IPS-NIHi11 (cell line): ENCODE data around the gene NATD1.
A peak's percentile ranks its signal among the peaks of the same experiment; 100 is the strongest.
"Not testable (repeated sequence)": the region's sequence is repeated elsewhere in the genome, so short reads cannot be mapped to it uniquely, and the experiment has no call there.

Experiments
- DNase-seq: peaks from one replicate; pipeline ENCODE4 v3.0.0; 2012; ENCODE audit warnings: mixed read lengths, low spot score

NATD1 gene

DNA sequence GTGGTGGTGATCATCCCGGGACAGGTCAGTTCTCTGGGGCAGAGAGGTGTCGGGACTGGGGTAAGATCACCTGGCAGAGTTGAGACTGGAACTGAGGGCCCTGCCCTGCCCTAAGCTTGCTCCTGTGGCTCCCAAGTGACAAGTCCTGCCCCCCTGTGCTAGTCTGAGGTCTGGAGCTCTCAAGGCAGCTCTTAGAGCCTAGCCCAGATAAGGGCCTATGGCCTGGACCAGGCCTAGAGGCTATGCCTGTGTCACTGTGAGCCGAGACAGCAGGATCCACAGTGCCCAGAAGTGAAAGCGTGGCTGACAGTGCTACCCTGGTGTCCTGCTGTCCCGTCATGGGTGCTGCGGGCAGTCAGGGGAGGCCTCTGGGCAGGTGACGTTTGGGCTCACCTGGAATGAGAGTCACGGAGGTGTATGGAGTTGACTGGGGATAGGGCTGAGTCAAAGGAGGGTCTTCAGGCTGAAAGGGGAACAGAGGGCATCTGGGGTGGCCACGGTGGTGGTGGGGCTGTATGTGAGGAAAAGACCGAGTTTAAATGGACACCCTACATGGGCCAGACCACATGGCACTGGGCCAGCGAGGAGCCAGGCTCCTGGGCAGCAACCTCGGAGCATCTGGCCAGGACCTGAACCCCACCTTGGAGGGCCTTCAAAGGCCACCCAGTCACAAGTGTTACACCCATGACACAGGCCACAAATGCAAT lies 5.5 kb downstream of the NATD1 start:
- no peak for DNase-seq

- no peak for DNase-seq
Observed at GRCh38 chr17:21246698-21247097, 6.5 kb downstream of the NATD1 start.

- DNase-seq, result no peak
Observed at GRCh38 chr17:21245639-21246084, 7.5 kb downstream of the NATD1 start.

DNA sequence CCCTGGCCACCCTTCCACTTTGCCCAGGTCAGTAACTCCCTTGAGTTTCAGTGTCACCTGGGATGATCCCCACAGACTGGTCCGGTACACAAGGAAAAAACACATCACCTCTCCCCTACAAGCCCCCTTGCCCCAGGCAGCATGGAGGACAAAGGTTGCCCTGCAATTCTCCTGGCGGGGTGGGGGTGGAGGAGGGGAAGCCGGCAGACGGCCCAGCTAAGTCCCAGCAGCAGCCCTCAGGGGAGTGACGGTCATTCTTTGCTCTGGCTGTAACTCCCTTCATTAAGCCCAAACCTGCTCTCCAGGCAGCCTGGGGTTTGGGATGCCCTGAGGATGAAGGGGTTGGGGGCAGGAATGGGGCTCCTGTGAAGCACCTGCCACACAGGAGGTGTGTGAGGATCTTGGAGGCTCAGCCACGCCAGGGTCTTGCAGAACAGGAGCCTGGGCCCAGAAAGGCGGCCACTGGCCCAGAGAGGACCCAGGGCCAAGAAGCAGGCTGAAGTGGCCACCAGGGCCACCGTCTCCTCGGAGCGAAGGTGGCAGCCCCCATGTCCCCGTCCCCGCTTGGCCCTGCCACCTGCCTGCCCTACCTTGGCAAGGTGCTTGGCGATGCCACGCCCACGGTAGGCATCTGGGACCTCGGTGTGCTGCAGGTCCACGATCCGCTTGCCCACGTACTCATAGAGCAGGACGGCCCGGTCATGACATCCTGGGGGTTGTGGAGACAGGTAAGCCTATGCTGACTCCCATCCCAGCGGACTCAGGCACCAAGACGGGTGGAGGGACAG lies 9.5 kb downstream of the NATD1 start:
- no peak for DNase-seq

GRCh38 chr17:21242780-21243515 lies 10.3 kb downstream of the NATD1 start:
- no peak for DNase-seq

DNA sequence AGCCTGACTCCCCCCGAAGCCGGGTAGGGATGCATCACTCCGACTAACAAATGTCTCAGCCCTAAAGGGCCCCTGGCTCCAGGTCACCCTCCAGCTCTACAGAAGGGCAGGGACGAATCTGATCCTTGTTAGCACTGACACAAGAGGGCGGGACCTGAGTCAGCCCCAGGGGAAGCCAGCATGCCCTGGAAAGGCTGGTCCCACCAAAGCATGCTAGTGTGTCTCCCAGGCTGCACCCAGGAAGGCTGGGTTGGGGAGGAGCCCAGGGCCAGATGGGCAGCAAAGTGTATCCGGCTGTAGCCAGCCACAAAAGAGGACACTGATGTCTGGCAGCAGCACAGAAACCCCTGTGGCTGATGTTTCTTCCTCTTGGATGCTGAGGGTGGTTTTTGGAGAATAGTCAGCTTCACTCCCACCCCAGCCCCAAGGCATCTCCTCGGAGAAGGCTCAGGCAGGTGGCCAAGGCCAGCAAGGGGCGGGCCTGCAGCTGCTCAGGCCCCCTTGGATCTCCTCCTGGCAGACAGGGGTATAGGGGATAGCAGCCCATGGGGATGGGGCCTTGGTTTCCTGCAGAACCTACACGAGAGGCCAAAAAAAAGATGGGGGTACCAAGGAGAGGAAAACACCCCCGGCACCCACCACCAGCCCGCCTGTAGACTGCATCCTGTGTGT lies 11.0 kb downstream of the NATD1 start:
- no peak for DNase-seq

- no peak for DNase-seq
Observed at GRCh38 chr17:21241564-21241963, 11.6 kb downstream of the NATD1 start.

GRCh38 chr17:21240369-21241055 lies 12.7 kb downstream of the NATD1 start:
- DNase-seq, result peak; percentile 59

- peak; percentile 68 for DNase-seq
Observed at GRCh38 chr17:21239680-21240368, 13.4 kb downstream of the NATD1 start.

DNA sequence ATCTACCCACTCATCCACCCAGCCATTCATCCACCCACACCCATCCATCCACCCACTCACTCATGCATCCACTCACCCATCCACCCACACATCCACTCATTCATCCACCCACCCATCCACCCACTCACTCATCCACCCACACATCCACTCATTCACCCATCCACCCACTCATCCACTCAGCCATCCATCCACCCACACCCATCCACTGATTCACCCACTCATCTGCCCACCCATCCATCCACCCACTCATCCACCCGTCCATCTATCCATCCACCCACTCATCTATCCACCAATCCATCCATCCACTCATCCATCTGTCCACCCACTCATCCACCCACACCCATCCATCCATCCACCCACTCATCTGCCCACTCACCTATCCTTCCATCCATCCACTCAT lies 17.3 kb downstream of the NATD1 start:
- no peak for DNase-seq

DNA sequence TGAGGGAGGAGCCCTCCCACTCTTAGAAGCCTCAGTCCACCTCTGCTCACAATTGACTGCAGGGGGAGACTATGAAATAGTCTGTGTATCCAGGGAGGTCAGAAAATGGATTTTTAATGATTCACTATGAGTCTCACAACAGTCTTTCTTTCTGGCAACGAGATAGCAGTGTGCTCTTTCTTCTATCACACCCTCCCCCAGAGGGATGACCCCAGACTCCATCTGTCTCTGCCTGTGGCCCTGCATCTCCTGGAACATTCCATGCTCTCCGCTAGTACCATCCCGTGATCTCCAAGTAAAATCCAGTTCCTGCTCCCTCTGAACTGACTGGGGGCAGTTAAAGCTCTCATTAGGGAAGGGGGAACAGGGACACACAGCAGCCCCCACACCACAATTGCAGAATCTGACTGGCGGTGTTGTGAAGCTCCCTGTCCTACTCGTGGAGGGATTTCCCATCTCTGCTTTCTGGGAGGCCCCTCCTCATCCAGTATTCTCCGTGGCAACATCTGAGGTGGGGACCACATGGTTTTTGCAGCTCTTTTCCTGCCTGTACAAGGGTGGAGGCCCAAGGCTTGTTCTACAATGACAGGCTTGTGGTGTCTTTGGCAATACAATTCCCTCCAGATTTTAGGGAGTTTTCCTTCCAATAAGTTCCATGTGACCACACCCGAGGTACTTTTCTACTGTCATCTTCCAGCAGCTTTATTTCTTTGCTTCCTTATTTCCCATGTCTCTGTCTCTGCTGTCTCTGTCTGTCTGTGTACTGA lies 19.4 kb downstream of the NATD1 start:
- DNase-seq, result no peak

GRCh38 chr17:21232033-21232749 lies 21.0 kb downstream of the NATD1 start:
- DNase-seq, result no peak

DNA sequence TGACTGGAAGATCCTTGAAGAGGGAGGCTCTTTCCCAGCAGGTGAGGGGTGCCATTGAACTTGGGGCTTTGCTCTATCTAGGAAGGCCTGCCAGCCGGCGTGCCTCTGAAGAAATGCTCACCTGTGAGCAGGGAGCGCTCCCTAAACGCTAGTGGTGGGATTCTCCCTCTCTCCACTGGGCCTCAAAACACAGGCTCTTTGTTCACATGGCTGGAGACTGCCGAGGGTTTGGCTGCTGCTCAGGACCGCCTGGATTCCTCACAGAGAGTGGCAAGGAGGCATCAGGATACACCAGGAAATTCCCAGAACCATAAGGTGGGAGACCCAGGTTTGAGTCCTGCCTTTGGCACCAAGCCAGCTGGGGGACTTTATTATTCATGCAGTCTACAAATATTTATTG lies 21.7 kb downstream of the NATD1 start:
- no peak for DNase-seq

DNA sequence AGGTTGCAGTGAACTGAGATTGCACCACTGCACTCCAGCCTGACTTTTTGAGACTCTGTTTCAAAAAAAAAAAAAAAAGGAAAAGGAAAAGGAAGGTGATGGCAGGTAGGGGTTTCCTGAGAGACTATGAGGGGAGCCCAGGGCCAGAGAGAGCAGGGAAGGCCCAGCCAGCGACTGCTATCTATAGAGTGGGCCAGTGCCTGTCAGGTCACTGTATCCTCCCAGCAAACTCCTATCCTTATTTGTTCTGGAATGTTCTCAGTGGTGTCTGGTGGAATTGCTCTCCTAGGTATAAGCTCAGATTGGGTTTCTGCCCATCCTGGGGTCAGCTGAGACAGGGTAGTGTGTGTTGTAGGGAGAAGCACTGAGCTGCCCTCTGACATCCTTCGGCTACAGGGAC lies 24.4 kb downstream of the NATD1 start:
- no peak for DNase-seq

DNA sequence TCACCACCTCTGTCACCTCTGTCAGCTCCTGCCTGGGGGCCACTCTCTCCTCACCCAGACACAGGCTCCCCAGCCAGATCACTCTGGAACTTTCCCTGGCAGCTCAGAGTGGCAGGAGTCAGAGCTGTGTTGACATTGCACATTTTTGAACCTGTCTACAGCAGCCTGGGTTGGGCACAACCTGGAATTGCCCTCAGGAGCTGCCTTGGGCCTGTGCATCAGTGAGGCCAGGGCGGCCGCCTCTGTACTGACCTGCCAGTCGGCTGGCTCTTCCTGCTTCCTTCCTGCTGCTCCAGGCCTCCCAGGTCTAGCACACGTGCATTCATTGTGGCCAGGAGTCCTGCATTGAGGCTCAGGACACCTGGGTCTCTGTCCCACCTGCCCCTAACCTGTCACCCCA lies 25.1 kb downstream of the NATD1 start:
- no peak for DNase-seq

GRCh38 chr17:21227277-21227676 lies 25.9 kb downstream of the NATD1 start:
- not testable (repeated sequence) for DNase-seq

DNA sequence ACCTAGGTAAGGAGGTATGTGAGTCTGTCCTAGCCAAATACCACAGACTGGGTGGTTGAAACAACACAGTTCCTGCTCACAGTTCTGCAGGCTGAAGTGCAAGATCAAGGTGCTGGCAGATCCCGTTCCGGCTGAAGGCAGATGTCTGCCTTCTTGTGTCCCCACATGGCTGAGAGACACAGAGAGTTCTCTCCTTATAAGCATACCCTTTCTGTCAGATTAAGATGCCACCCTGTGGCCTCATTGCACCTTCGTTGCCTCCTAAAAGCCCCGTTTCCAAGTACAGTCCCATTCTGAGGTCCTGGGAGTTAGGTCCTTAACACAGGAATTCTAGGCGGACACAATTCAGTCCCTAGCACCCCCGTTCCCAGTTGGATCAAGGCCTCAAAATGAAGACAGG lies 30.1 kb downstream of the NATD1 start:
- no peak for DNase-seq

DNA sequence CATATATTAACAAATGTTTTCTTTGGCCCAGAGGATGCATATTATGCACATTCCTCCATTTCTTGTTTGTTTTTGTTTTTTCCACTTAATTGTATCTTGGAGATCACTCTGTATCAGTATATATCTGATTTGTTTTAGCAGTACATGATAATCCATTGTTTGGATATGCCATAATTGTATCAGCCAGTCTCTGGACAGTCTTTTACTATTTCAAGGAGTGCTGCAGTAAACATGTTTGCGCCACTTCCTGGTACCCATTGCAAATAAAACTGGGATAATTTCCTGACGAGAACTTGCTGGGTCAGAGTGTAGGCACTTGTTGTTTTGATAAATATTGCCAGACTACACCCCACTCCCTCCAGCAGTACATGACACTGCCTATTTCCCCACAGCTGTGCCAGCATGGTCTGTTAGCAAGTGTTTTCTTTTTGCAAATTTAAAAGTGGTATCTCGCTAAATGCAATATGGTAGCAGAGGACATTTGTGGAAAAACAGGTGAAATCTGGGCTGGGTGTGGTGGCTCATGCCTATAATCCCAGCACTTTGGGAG lies 34.3 kb downstream of the NATD1 start:
- DNase-seq, result no peak

DNA sequence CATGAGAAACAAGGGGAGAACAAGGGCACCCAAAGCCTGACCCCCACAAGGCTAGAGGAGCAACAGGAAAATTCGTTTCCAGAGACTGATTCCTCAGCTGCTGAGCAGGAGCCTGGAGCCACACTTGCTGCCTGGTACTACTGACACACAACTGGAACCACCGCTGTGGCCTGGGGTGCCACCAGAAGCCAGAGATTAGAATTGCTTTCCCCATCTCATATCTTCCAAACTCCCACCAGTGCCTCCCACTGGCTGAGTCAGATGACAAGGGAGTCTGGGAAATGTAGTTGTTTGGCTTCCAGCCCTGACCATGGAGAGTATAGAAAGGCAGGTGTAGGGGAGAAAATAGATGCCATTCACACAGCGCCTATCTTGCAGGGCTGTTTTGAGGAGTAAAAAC lies 35.1 kb downstream of the NATD1 start:
- DNase-seq, result no peak
